ENCODE measurements around the gene RBM45.

RBM45 gene

DNA sequence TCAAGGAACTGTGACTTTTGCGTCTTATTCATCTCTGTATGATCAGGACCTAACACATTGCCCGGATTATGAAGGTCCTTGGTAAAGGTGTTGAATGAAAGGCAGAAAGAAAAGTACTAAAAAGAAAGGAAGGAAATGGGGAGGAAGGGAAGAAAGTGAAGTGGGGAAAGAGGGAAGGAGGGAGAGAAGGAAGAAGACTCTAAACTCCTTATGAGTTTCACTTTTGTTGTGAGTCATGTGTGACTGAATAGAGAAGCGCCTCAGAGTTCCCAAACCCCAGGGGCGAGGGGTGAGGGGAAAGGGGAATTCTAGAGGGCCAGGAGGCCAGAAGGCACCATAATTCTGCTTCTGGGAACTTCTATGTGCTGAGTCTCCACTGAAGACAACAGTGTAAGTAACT, 51.2 kb downstream of the RBM45 start:
- Mint-ChIP-seq H3K4me3 (no peak overlapping the region), H3K27ac (no peak overlapping the region), H3K4me1 (ENCODE audit: low read depth) (peaks cover 1% of the 10 kb centered on the region), H3K36me3 (ENCODE audit: low read depth) (no peaks in the 10 kb centered on the region), H3K27me3 (peaks cover 18% of the 10 kb centered on the region), H3K9me3 (no peaks in the 10 kb centered on the region)
- no peak for DNase-seq

DNA sequence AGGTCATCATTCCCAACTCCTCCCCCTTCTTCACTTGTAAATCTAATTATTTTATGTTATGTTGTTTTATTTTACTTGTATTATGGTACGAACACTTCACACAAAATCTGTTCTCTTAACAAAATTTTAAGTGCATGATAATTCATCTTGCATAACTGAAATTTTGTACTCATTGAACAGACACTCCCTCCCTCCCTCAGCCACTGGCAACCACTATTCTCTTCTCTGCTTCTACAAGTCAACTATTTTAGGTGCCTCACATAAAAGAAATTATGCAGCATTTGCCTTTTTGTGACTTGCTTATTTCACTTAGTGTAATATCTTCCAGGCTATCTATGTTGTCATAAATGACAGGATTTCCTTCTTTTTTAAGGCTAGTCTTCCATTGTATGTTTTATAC, 51.7 kb downstream of the RBM45 start:
- H3K36me3 Mint-ChIP-seq (ENCODE audit: low read depth) = no peaks in the 10 kb centered on the region
- H3K27ac Mint-ChIP-seq = no peak overlapping the region
- H3K27me3 Mint-ChIP-seq = peaks cover 18% of the 10 kb centered on the region
- no peaks in the 10 kb centered on the region for H3K9me3 Mint-ChIP-seq
- peaks cover 1% of the 10 kb centered on the region for H3K4me1 Mint-ChIP-seq (ENCODE audit: low read depth)
- no peak overlapping the region for H3K4me3 Mint-ChIP-seq
- no peak for DNase-seq

DNA sequence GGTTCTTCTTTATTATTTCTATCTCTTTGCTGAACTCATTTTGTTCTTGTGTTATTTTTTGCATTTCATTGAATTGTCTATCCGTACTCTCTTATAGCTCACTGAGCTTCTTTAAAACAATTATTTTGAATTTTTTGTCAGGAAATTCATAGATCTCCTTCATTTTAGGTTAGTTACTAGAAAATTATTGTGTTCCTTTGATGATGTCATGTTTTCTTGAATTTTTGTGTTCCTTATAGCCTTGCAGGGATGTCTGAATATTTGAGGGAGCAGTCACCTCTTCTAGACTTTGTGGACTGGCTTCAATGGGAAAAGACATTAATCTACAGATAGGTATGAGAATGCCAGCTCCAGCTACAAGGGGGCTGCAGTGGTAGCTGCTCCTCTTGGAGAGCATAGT, 61.4 kb downstream of the RBM45 start:
- DNase-seq = no peak
- no peak overlapping the region for H3K4me3 Mint-ChIP-seq
- no peaks in the 10 kb centered on the region for H3K4me1 Mint-ChIP-seq (ENCODE audit: low read depth)
- H3K27ac Mint-ChIP-seq = no peak overlapping the region
- H3K36me3 Mint-ChIP-seq (ENCODE audit: low read depth) = no peaks in the 10 kb centered on the region
- peaks cover 21% of the 10 kb centered on the region for H3K27me3 Mint-ChIP-seq
- H3K9me3 Mint-ChIP-seq = no peaks in the 10 kb centered on the region

DNA sequence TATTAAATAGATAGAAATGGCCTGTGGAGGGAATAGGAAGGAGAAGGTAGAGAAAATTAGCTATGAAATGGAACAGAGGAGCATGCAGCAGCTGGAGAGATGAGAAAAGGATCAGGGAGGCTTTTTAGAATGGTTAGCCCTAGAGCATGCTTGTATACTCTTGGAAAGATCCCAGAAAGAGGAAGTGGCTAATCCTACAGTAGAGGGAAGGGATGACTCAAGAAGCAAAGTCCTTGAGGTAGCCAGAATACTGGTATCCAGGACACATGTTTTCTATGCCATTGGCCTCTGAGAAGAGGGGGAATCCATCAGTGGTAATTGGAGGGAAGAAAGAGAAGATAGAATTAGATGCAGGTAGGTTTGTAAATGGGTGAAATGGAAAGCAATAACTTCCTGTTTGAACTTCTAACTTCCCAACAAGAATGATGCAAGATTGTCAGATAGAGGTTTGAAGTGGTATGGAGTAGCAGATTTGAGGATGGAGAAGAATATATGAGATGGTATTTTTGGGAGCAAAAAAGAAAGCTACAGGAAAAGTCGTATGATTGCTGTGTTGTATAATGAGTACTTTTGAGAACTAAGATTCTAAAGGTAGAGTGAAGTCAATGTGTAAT, 64.9 kb downstream of the RBM45 start:
- DNase-seq = no peak
- no peaks in the 10 kb centered on the region for H3K9me3 Mint-ChIP-seq
- no peaks in the 10 kb centered on the region for H3K36me3 Mint-ChIP-seq (ENCODE audit: low read depth)
- H3K4me3 Mint-ChIP-seq = no peak overlapping the region
- H3K27ac Mint-ChIP-seq = no peak overlapping the region
- peaks cover 21% of the 10 kb centered on the region for H3K27me3 Mint-ChIP-seq
- no peaks in the 10 kb centered on the region for H3K4me1 Mint-ChIP-seq (ENCODE audit: low read depth)
